ENCODE data around the gene MMP7.
A peak's percentile ranks its signal among the peaks of the same experiment; 100 is the strongest.

DNA sequence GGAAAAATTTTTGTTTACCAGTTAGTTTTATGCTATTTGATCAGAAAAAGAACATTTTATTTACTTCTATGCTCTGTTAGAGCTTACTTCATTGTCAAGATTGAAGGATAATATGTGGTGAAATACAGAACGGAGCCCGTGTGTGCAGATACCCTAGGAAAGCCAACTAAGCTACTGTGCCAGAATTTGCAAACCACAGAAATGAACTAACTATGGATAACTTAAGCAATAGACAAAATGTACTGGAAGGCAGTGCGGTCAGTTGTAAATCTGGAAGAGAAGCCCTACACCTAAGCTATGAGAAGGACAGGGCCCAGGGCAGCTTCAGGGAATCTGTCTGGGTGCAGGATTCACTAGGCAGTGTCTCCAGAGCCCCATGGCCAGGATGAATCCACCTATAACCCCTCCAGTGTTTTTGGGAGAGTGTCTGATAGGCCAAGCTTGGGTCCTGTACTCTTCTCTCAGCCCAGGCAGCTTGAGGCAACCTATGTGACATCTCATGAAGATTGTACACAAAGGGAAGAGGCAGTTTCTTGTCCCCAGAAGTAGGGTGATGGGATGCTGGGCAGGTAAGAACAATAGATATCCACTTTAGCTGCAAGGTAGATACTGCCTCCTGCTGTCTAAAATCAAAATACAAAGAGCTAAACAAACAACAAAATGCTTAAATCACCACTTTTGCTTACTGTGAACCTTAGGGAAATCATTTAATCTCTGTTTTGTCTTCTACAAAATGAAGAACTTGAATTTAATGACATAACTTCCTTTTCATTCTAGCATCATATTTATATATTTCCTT lies 12.1 kb downstream of the MMP7 start:
- TF ChIP-seq, protein P1, sequence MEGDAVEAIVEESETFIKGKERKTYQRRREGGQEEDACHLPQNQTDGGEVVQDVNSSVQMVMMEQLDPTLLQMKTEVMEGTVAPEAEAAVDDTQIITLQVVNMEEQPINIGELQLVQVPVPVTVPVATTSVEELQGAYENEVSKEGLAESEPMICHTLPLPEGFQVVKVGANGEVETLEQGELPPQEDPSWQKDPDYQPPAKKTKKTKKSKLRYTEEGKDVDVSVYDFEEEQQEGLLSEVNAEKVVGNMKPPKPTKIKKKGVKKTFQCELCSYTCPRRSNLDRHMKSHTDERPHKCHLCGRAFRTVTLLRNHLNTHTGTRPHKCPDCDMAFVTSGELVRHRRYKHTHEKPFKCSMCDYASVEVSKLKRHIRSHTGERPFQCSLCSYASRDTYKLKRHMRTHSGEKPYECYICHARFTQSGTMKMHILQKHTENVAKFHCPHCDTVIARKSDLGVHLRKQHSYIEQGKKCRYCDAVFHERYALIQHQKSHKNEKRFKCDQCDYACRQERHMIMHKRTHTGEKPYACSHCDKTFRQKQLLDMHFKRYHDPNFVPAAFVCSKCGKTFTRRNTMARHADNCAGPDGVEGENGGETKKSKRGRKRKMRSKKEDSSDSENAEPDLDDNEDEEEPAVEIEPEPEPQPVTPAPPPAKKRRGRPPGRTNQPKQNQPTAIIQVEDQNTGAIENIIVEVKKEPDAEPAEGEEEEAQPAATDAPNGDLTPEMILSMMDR (conservative IDR thresholded peaks at IDR 0.05; ENCODE audit: low read length) = peak; percentile 62
- no peak for TF ChIP-seq EZH2phosphoT487 (IDR thresholded peaks at IDR 0.05; ENCODE audit: borderline replicate concordance, low read depth, low read length)
